D721Med (cell line): ENCODE results near the gene KCTD3.

Experiments
- DNase-seq: peaks from one replicate; pipeline ENCODE4 v3.0.0; 2011; ENCODE audit warnings: low spot score; ENCODE audit not compliant: insufficient read length
- FAIRE-seq: peaks from 2 replicates; lab custom pipeline; 2011; peaks lifted over from hg19 to GRCh38; lab: Jason Lieb, UNC
- CTCF ChIP-seq: IDR thresholded peaks from 2 replicates; pipeline ENCODE4 v1.5.1; 2012; ENCODE audit warnings: mild to moderate bottlenecking, control low read depth; ENCODE audit not compliant: insufficient read depth; ENCODE audit errors: missing control alignments

Gene KCTD3

GRCh38 chr1:215554865-215555264 is 12.2 kb upstream of the KCTD3 start:
- no peak for TF ChIP-seq CTCF
- no peak for FAIRE-seq
- no peak for DNase-seq

GRCh38 chr1:215555531-215555930 is 11.6 kb upstream of the KCTD3 start:
- DNase-seq (no peak), FAIRE-seq (peak; percentile 58)
- TF ChIP-seq CTCF: no peak

- TF ChIP-seq CTCF: no peak
- DNase-seq (no peak), FAIRE-seq (no peak)
These were observed 10.1 kb upstream of the KCTD3 start for GRCh38 chr1:215556996-215557395.

DNA sequence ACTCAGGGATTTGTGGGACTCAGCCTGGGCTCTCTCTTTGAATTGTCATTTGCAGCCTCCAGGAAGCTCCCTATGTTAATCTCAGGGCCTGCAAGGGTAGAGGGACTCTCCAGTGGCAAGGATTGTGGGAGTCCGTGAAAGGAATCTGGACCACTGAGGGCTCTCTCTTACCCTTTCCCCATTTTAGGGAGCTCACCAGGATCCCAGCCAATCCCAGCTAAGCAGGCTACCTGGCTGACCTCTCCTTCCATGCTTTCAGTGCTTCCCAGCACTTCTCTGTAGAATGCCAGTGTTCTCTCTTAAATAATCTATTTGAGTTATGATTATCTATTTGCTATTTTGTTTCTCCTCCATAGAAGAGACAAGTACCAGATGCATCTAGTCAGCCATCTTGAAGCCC is 9.6 kb upstream of the KCTD3 start:
- DNase-seq: no peak
- no peak for TF ChIP-seq CTCF
- FAIRE-seq: no peak

GRCh38 chr1:215557992-215558626 is 9.0 kb upstream of the KCTD3 start:
- DNase-seq (no peak), FAIRE-seq (no peak)
- TF ChIP-seq CTCF: no peak

- DNase-seq: peak; percentile 29
- no peak for TF ChIP-seq CTCF
- peak; percentile 32 for FAIRE-seq
These were observed 591 bp downstream of the KCTD3 start for GRCh38 chr1:215567491-215568298.

DNA sequence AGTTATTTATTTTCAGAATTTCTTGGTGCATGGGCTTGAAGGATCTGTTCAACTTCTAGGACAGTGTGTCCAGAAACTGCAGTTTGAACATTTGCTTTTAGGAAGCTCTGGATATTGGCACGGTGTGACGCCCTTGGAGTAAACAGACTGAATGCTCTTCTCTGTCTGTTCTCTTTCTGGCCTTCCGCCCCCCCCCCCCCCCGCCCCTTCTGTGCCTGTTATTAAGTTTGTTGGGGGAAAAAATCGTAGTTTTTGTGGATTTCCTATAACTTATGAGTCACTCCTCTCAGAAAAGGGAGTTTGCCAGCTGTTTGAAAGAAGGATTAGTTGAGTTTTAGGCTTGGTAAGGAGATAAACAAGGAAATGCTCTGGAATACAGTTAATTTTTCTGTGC is 1.2 kb downstream of the KCTD3 start:
- TF ChIP-seq CTCF: no peak
- DNase-seq: no peak
- no peak for FAIRE-seq
